Stimulated activated CD4-positive, alpha-beta T cell treated with anti-CD3 and anti-CD28 coated beads, TNF-alpha, amount 100 ng/mL, for 1 hour (primary cell): ENCODE measurements around the gene SLPI.

ENCODE experiments used
- DNase-seq, 3 donors: peaks; one replicate each; pipeline ENCODE4 v3.0.0-alpha.2; 2020; ENCODE audit warnings: low read depth in 3 of 3, low spot score in 1 of 3

SLPI gene

GRCh38 chr20:45254383-45255262, at the start of gene SLPI:
Gene SLPI (minus strand): TSS chr20:45254564. CDS start chr20:45254543, 21 bp downstream.
- no peak for DNase-seq

GRCh38 chr20:45303586-45304463, 49.5 kb upstream of the SLPI start:
- DNase-seq: no peak

GRCh38 chr20:45301824-45302271, 47.5 kb upstream of the SLPI start:
- no peak for DNase-seq

GRCh38 chr20:45300961-45301360, 46.6 kb upstream of the SLPI start:
- DNase-seq: no peak

GRCh38 chr20:45299786-45300185, 45.4 kb upstream of the SLPI start:
- no peak for DNase-seq

- DNase-seq: no peak
These were observed 43.6 kb upstream of the SLPI start for GRCh38 chr20:45297786-45298497.

GRCh38 chr20:45294659-45295058, 40.3 kb upstream of the SLPI start:
- DNase-seq: no peak

- DNase-seq: no peak
These were observed 39.6 kb upstream of the SLPI start for GRCh38 chr20:45294003-45294368.

GRCh38 chr20:45293041-45294002, 39.0 kb upstream of the SLPI start:
- peak; percentile 26 to 85 (median 54) for DNase-seq

- DNase-seq: no peak
These were observed 38.0 kb upstream of the SLPI start for GRCh38 chr20:45292343-45292742.

GRCh38 chr20:45291526-45291925, 37.2 kb upstream of the SLPI start:
- no peak for DNase-seq

GRCh38 chr20:45290677-45291355, 36.5 kb upstream of the SLPI start:
- DNase-seq: peak; percentile 24 to 43 (median 41)

GRCh38 chr20:45289942-45290676, 35.7 kb upstream of the SLPI start:
- no peak for DNase-seq

- no peak for DNase-seq
These were observed 34.5 kb upstream of the SLPI start for GRCh38 chr20:45288860-45289259.

- no peak for DNase-seq
These were observed 34.0 kb upstream of the SLPI start for GRCh38 chr20:45288376-45288775.

GRCh38 chr20:45283551-45284057, 29.2 kb upstream of the SLPI start:
- no peak for DNase-seq

- no peak for DNase-seq
These were observed 28.6 kb upstream of the SLPI start for GRCh38 chr20:45282700-45283550.

GRCh38 chr20:45279992-45280391, 25.6 kb upstream of the SLPI start:
- DNase-seq: no peak
